ENCODE measurements around the gene LRRC8B. TPM values are rescaled to one million over a fixed set of nuclear protein-coding genes. Genes with fewer than 3 reads are reported as not detected.
"Not testable (repeated sequence)": the region's sequence is repeated elsewhere in the genome, so short reads cannot be mapped to it uniquely, and the experiment has no call there.

The LRRC8B gene
- total and polyA plus RNA-seq, 2 of the 8 experiments (the other 6 are each of a cell fraction or from before 2014, with no cell fraction given), result 18.4 to 29.2 TPM

- H3K27ac ChIP-seq (ENCODE audit: low read depth, low read length); H2AK5ac ChIP-seq (ENCODE audit: low read depth, low read length); H4K5ac ChIP-seq (ENCODE audit: insufficient read length, low read depth, low read length); H4K91ac ChIP-seq (replicated peaks; ENCODE audit: insufficient read length, low read length); H3K9ac ChIP-seq (replicated peaks in 1 of 4; ENCODE audit: extremely low read depth in 1 of 4, low read depth in 3 of 4, low read length in 3 of 4); H3K14ac ChIP-seq (ENCODE audit: insufficient read length); H3K4me3 ChIP-seq (ENCODE audit: extremely low read depth in 1 of 4, insufficient read depth in 2 of 4, low read depth in 3 of 4, low read length in 4 of 4); H3K36me3 ChIP-seq (ENCODE audit: control insufficient read depth in 2 of 4, insufficient read depth in 4 of 4, low read length in 3 of 4); H2BK5ac ChIP-seq (ENCODE audit: low read depth, low read length); H3K9me3 ChIP-seq (ENCODE audit: insufficient read depth in 2 of 2, low read depth in 1 of 2, low read length in 1 of 2); H4K20me1 ChIP-seq (replicated peaks in 1 of 2; ENCODE audit: control insufficient read depth in 1 of 2, insufficient read depth in 2 of 2, low read length in 2 of 2); H2BK15ac ChIP-seq (ENCODE audit: low read length); H3K56ac ChIP-seq (replicated peaks; ENCODE audit: insufficient read length, low read depth, low read length); H3K4ac ChIP-seq (replicated peaks; ENCODE audit: insufficient read length, low read depth, low read length); H4K8ac ChIP-seq (ENCODE audit: extremely low read depth, insufficient read depth, low read length); H3K4me2 ChIP-seq (ENCODE audit: insufficient read depth in 1 of 2, low read depth in 2 of 2, low read length in 2 of 2); H2BK120ac ChIP-seq (replicated peaks; ENCODE audit: low read depth, low read length); H3K23ac ChIP-seq (ENCODE audit: insufficient read length); POLR2A ChIA-PET (ENCODE audit: partially characterized antibody); H2AFZ ChIP-seq (ENCODE audit: low read length); H2BK12ac ChIP-seq (ENCODE audit: low read depth, low read length); H3K18ac ChIP-seq (ENCODE audit: extremely low read depth, low read length); FAIRE-seq; DNase-seq (ENCODE audit: low read depth in 1 of 2, low spot score in 2 of 2); H2BK20ac ChIP-seq (ENCODE audit: low read length); H3K79me2 ChIP-seq (ENCODE audit: control insufficient read depth in 1 of 2, insufficient read depth in 2 of 2, low read length in 2 of 2); H3K79me1 ChIP-seq (ENCODE audit: low read depth, low read length): not testable (repeated sequence)
- Histone ChIP-seq H3K4me1 (replicated peaks in 1 of 4; ENCODE audit: control insufficient read depth in 3 of 4, insufficient read depth in 4 of 4, low read length in 3 of 4) (peaks cover 0 to 10% (median 7%) of the 10 kb centered on the region in 4 experiments; a peak in 5 of 7 replicates), H3K23me2 (ENCODE audit: low read depth, low read length) (peaks cover 19% of the 10 kb centered on the region), H3K27me3 (replicated peaks in 1 of 4; ENCODE audit: control insufficient read depth in 3 of 4, extremely low read depth in 1 of 4, insufficient read depth in 3 of 4, low read length in 3 of 4) (peaks cover 0 to 18% (median 14%) of the 10 kb centered on the region in 4 experiments; a peak in 6 of 7 replicates)
- CTCF ChIA-PET (ENCODE audit: partially characterized antibody), result interaction anchor here (1.3 to 9.7 kb wide), 10 partner anchors 10 to 172 kb away, joined by 3 to 101 read pairs (median 4); no protein-coding TSS in a partner anchor
- WGBS, 2 experiments (ENCODE audit: extremely low coverage in 1 of 2, insufficient coverage in 1 of 2, insufficient read length in 1 of 2, insufficient replicate concordance in 2 of 2, low coverage in 1 of 2, low lambda C conversion rate in 2 of 2, missing lambda C conversion rate in 1 of 2), result 91% methylated on average over 2 of the region's 2 CpGs; no CpG with 5 or more reads in 1 of the 2 experiments
Observed at GRCh38 chr1:89629600-89629999, 105.0 kb downstream of the LRRC8B start.

All from H1 (cell line).